ENCODE results near the gene CLTC.

Gene CLTC

DNA sequence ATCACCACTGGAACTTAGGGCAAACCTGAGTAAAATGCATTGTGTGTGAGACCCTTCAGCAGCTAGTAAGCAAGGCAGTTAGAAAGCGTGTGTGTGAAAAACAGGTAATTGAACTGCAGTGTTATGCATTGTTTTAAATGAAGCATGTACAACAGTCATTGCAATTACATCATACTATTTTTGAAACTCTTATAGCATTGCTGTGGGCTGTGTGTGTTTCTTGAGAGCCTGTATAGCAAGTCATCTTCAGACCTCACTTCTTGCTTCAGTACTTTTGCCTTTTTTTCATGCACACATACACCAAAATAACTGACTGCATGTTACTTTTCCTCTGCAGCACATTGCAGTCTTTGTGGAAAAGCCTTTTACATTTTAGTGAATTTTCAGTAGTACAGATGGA, 68.3 kb downstream of the CLTC start:
- no peak for DNase-seq

DNA sequence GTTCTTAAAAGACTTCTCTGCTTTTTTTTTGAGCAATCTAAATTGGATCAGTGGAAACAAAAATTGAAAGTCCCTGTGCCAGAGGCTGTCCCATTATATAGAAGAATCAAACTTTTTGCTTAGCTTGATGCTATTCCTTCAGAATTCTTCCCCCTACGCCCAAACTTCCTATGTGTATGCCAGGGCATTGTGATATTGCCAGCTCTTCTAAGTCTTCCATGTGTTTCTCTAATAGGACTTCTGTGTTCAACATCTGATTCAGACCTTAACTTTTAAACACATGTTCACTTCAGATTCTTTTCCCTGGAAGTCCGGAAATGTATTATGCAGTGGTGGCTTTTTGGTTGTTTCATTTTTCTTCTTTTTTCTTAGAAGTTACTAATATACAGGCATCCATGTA, 68.8 kb downstream of the CLTC start:
- no peak for DNase-seq

DNA sequence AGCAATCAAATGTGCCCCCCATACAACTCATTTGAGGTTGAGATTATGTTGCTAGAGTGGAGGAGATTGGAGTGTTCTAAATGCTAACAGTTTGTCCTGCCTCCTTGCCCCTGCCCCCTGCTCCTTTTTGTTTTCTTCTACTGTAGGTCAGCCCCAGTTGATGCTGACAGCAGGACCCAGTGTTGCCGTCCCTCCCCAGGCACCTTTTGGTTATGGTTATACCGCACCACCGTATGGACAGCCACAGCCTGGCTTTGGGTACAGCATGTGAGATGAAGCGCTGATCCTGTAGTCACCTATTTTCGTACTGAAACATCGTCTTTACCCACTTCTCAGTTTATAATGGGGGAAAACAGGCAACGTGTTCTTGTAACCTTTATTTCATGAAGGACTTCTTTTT, 73.9 kb downstream of the CLTC start:
- no peak for DNase-seq

DNA sequence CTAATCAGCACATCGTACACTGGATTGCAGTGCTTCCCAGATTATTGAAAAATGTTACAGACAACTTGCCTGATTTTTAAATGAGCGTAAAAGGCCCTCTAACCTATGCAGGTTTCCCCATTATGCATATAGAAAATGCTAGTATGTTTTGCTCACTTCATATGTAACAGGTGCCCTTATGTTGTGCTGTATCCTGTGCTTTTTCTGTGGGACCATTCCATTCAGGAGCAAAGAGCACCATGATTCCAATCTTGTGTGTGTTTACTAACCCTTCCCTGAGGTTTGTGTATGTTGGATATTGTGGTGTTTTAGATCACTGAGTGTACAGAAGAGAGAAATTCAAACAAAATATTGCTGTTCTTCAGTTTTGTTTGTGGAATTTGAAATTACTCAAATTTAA, 74.6 kb downstream of the CLTC start:
- no peak for DNase-seq

DNA sequence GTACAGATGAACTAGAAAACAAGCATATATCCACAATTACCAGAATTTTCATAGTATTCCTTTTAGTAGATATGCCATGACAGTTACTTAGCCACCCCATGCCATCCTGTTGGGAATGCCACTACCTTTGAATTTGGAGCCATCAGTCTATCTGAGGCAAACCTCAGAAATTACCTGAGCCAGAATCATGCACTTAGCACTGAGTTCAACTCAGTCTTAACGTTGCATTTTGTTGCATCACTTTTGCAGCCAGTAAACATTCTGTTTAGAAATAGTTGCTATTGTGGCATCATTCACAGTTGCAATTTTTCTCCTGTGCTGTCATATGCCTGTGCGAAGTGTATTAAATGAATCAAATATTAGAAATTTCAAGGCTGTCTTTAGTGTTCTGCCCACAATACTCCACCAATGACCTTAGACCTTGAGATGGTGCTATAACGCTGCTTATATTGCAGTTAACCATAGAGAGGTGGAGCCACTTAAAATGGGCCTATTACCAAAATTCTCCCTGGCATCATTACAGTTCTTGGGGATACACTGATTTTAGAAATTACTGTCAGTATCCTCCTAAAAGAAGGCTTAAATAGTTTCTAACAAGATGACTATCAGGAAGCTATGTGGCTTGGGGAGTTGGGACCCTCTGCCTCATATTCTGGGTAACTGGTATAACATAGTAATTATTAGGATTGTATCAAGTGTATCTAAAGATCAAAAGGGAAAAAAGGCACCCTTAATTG, 76.4 kb downstream of the CLTC start:
- DNase-seq, result no peak

DNA sequence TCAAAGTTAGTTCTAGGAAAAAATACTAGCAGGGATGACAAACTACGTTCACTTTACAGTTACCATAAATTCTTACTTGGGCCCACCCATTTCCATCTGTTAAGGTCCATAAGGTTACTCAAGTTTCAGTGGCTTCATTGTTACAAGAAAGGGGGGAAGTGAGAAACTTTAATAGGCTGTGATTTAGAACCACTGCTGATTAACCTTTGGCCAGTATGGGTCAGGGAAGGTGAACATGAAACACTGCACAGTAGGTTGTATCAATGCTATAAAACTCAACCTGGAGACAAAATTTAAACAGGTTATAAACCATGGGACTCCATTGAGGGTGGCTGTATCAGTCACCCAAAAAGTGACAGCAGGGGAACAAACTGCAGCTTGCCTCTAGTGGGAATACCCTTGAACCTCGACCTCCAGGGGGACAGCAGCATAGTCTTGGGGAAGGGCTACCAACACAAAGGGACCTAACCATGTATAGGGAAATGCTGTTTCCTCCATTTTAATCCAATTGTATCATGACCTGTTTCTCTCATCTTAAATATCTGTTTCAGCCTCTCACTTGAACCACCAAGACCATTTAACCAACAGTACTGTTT, 77.1 kb downstream of the CLTC start:
- no peak for DNase-seq

DNA sequence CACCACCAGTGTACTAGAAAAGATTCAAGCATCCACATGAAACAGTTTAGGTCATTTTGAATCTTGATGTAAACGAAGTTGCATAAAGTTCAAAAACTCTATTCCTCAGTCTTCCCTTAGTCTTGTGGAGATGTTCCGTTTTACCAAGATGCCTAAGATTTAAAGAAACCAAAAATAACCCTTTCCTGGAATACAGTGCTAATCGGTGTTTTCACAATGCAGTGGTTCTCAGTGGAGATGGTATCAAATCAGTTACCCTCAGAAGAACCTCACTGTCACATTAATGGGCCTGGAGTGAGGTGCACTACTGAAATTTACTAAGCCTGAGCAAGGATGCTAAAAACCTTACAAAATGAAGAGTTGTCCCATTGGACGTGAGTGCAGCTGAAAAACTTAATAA, 78.4 kb downstream of the CLTC start:
- DNase-seq, result no peak

DNA sequence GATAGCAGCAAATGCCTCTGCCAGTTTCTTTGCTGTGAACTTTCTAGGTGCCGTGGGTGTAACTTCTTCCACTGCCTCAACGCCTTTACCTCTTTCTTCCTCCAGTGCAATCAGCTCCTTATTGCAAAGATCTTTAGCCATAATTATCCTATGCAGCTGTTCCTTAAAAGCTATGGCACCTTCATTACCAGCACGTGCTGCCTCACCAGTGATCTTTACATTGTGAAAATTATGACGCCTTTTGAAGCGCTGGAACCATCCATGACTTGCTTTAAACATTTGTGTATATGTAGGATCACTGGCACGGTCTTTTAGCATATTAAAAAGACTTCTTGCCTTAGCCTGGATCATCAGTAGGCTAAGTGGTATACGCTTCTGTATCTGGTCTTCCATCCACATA, 79.5 kb downstream of the CLTC start:
- no peak for DNase-seq

DNA sequence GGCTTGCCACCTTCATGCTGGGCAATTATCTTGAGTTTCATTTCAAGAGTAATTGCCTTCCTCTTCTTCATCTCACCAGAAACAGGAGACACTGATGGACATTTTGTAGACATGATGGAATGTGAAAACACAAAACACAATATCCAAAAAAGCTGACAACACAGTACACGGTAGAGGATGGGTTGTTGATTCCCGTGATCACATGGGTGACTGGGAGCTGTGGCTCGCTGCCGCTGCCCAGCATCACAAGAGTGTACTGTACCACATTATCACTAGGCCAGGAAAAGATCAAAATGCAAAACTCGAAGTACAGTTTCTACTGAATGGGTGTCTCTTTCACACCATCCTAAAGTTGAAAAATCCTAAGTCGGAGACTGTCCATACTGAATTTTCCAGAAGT, 80.1 kb downstream of the CLTC start:
- no peak for DNase-seq

DNA sequence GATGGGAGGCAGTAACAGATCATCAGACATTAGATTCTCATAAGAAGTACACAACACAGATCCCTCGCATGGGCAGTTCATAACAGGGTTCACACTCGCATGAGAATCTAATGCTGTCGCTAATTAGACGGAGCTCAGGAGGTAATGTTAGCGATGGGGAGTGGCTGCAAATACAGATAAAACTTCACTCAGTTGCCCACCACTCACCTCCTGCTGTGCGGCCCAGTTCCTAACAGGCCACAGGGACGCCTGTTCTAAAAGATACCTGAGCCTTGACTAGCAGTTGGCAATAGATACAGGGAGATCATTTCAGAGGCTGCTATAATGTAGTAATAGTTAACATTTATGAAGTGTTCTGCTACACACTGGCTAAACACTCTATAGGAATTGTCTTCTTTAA, 82.6 kb downstream of the CLTC start:
- DNase-seq, result no peak

DNA sequence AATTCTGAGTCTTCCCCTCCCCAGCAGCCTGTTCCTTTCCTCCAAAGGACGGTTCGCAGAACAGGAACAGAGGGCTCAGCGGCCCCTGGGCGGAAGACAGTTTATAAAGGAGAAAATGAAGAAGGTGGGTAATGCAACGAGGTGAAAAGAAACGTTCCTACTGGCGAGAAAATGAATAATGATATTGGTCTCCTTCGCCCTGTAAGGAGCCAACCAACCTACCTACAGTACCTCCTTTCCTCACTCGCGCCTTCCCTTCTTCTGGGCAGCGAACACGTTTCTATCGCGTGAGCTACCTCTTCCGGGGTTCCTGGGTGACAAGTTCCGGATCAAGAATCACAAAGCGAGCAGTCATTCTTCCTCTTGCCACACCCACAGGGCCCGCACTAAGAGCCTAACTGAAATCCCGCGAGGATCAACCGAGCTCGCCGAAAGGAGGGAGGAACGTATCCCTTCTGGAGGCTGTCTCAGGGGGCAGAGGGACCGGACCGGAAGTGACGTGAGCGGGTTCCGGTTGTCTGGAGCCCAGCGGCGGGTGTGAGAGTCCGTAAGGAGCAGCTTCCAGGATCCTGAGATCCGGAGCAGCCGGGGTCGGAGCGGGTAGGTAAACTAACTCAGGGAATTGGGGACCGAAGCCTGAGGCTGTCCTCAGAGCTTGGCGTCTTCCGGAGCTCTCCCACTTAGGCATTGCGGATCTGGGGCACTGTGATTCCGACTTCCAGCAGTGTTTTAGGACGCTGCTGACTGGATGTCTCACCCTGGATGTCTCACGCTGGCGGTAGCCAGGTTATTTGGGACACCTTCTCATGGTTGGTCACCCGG, 87.7 kb downstream of the CLTC start, which contains the start of the genes PTRH2 and VMP1:
PTRH2 (minus strand) TSS at position 282 of the 822 bp plus-strand sequence. CDS start 9,452 bp downstream, outside the sequence.
VMP1 (plus strand) TSS at position 506 of the 822 bp plus-strand sequence. CDS start 23,793 bp downstream, outside the sequence.
- DNase-seq, result peak; percentile 100

DNA sequence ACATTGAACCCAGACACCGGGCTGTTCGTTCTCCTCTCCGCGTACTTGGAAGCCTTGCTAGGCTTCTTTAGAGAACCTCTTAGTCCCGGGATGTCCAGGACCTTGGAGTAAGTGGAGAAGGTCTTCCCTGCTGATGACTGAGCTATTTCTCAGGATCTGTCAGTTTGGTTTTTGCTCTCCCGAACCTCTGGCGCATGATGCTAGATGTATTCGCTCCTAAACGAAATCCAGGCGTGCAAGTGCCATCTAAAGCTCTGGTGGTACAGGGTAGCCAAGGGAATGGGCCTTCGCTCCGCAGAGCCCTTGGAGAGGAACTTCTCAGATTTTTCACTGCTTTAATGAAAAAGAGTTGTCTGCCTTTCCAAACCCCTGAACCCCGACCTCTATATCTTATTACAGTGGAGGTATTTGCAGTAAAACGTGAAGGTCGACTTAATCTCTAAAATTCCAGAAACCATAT, 88.3 kb downstream of the CLTC start:
- DNase-seq, result peak in 1 of 2 experiments; percentile 56

DNA sequence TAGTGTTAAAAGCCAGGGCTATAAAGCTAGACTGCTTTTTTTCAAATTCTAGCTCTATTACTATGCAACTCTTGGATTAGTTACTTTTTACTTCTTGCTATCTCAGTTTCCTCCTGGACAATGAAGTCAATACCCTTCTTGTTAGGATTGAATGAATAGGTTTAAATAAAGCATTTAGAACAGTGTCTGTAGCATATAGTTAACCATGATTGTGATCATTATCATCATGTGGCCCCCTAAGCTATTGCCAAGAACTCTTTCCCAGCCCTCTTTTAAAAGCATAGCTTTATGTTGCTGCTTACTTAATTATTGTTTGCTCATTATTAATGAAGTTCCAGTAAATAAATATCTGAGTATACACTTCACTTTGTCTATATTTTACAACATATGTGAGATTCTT, 92.2 kb downstream of the CLTC start:
- DNase-seq, result no peak

DNA sequence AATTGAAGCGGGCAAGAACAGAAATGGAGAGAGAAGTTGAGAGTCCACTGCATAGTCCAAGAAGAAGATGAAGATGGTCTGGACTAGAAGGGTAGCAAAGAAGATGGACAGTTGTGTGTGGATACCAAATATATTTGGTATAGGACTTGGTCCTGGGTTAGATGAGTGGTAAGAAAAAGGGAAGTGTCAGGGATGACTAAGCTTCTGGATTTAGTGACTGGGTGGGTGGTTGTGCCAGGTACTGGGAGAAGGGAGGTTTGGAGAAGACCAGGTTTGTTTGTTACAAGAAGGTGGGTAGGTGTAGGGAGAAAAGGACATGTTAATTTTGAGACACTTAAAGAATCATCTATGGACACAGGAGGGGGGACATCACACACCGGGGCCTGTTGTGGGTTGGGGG, 93.2 kb downstream of the CLTC start:
- peak; percentile 70 to 80 for DNase-seq

DNA sequence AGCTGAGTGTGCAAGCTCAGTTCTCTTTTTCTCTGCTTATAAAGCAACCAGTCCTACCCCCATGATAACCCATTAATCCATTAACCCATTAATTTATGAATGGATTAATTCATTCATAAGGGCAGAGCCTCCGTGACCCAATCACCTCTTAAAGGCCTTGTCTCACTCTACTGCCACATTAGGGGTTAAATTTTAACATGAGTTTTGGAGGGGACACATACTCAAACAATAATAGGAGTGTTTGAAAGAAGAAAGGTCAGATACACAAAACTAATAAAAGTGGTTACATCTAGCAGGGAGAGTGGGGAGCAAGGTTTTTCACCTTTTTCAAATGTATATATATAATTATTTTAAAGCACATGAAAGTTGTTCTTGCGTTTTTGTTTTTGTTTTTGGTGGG, 94.6 kb downstream of the CLTC start:
- DNase-seq, result no peak

DNA sequence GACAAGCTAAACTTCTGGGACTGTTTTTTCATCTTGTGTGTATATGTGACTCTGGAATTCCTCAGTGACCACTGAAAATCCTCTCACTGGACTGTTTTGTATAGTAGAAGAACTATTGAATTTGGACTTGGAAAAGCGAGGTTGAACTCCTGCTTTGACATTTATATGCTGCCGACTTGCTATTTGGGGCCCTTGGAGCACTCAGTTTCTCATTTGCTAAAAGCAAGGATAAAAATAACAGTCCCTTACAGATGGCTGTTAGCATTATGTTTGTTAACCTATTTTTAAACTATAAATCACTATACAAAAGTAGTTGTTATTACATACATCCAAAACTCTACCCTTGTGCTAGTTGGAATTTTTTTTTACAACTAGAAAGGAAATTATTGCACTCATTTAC, 96.7 kb downstream of the CLTC start:
- no peak for DNase-seq

DNA sequence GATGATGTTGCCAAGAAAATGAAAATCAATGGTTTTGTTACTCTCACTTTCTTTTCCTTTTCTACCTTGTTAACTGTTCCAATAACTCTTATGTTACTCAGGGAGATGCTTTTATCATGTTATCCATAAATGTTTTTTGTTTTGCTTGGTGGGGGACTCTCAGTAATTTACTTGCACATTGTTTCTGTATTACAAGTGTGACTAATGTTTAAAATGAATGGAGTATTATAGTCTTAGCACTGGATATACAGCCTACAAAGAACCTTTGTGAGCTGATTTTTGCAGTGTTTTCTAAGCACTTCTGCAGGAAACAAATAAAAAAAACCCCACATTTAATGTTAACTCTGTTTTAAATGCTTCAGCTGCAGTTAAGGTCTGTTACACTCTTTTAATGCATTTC, 99.8 kb downstream of the CLTC start:
- DNase-seq, result no peak

DNA sequence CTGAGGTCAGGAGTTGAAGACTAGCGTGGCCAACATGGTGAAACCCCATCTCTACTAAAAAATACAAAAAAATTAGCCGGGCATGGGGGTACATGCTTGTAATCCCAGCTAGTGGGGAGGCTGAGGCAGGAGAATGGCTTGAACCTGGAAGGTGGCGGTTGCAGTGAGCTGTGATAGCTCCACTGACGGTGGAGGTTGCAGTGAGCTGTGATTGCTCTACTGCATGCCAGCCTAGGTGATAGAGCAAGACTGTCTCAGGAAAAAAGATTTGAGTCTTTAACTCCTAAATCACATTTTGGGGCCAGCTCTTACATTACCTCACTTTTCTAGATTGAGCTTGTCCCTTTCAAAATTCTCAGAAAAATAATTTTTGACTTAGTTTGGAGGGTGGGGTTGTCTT, 102.9 kb downstream of the CLTC start:
- no peak for DNase-seq

DNA sequence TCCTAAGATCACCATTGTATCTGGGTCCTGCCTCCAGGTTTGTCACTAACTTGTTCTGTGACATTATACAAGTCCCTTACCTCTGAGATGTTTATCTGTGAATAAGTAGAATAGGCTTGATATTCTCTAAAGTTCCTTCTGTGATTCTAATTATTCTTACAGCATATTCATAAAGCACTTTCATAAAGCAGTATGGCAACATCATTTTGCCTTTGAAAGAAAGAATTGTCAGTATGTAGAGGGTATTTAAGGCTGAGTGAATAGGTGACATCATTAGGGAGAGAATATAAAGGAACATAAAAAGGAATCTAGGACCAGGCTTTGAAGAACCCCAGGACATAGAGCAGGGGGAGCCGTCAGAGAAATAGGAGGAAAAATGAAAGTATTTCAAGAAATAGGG, 103.3 kb downstream of the CLTC start:
- no peak for DNase-seq

DNA sequence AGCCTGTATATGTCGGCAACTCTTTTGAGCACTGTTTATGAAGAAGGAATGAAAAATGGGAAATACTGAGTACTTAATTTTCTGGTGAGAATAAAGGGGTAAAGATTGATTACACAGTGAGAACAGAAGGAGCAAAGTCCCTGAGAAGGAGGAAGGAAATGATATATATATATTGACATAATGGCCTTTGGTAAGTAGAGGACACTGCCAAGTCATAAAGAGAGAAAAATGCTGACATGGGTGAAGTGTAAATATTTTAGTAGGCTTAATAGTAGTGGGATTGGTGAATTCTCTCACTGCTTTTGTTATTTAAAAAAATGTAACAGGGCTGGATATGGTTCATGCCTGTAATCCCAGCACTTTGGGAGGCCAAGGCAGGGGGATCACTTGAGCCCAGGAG, 103.9 kb downstream of the CLTC start:
- no peak for DNase-seq

DNA sequence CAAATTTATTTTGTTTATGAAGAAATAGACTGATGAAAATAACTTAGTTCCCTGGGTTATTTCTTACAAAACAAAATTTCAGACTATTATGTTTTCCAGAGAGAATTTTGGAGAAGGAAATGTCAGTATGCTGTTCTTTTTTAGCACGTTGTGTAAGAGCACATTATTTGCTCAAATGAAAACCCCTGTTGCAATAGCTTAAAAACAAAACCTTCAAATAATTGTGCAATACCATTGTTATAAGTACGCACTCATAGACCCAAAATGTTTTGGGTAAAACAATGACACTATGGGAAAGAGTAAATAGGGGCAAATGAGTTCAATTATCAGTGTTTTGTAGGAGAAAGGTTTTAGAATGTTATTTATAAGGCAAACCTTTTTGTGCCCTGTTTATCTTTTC, 106.0 kb downstream of the CLTC start:
- DNase-seq, result peak; percentile 39 to 50

DNA sequence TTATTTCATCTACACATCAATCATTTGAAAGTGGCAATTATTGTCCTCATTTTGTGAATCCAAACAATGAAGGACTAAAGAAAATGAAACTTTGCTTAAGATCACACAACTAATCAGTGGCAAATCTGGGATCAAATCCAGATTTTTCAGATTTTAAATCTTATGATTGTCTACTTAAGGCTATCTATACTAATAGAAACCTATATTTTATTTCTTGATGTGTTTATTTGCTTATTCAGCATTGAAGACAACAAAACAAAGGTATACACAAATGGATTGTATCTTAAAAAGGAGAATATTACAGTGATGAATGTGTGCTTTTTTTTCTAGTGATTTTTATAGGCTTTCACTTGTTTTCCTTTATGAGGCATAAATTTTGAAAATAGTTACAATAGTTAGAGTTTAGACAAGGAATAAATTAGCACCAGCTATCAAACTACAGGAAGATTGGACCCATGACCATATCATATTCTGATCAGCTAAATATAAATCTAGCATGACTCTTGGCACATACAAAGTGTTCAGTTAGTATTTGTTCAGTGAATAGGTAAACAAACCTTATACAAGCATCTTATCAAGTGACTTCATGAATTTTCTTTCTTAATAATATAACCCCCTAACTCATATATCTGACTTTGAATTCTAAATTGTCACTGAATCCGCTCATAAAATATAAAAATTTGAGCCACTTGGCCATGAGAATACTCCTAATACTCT, 108.3 kb downstream of the CLTC start:
- no peak for DNase-seq

DNA sequence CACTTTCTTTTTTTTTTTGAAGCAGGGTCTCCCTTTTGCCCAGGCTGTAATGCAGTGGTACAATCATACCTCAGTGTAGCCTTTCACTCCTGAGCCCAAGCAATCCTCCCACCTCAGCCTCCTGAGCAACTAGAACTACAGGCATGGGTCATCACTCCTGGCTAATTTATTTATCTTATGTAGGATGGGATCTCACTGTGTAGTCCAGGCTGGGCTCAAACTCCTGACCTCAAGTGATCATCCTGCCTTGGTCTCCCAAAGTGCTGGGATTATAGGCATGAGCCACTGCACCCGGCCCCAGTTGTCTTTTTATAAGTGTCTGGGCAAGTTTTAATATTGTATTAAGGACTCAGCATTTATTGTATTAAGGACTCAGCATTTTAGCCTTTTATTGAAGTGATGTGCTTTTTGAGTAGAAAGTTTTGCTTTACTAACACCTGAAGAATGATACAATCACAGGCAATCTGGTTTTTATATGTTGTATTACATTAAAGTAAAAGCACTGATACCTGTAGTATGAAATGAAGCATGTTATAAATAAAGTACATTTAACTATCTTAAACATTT, 110.7 kb downstream of the CLTC start:
- no peak for DNase-seq
